Measurements from ENCODE around the gene RSPH1. TPM values are rescaled to one million over a fixed set of nuclear protein-coding genes. Genes with fewer than 3 reads are reported as not detected.
A peak's percentile ranks its signal among the peaks of the same experiment; 100 is the strongest.

RSPH1 gene
- total RNA-seq (ENCODE audit: unreplicated experiment) = 0.42 TPM
- long read RNA-seq = 0 reads

DNA sequence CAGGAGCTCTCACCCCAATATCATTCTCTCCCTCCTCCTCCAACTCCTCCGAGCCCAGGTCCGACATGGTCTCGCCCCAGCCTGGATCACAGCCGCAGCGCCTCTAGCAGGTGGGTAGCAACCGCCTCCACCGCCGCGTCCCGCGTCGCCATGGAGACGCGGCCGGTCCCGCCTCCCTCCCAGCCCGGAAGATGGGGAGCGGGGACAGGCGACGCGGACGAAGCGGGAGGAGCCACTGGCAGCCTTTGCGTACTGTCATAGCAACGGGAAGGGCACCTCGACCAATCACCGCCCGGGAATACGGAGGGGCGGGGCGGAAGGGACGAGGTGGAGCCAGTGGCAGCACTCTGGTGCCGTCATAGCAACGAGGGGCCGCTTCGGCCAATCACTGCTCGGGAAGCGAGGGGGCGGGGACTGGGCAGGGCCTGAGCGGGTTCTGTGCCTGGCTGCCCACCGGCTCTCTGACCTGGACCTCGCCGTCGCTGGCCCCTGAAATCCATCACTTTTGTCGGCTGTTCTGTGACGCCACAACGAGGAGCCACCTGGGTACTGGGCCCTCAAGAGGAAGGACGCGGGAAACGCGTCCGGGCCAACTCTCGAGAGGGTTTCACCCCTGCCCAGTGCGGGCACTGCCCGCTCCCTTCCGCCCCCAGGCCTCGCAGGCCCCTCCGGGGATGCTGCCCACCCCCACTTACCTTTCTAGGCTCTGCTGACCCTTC, at the start of gene RSPH1:
Gene RSPH1, minus strand, starts transcription at position 105 of the 719 bp plus-strand sequence. Its CDS starts 38 bp downstream, at position 67.
- Mint-ChIP-seq H3K4me1 (ENCODE audit: low read depth, unreplicated experiment) (peaks cover 12% of the 10 kb centered on the region), H3K36me3 (ENCODE audit: unreplicated experiment) (no peaks in the 10 kb centered on the region), H3K27me3 (ENCODE audit: unreplicated experiment) (peaks cover 4% of the 10 kb centered on the region), H3K9me3 (ENCODE audit: unreplicated experiment) (no peaks in the 10 kb centered on the region), H3K4me3 (ENCODE audit: unreplicated experiment) (peak within 1 kb of the TSS; percentile 95), H3K27ac (ENCODE audit: unreplicated experiment) (peak within 1 kb of the TSS; percentile 36)
- TF ChIP-seq, protein P1, sequence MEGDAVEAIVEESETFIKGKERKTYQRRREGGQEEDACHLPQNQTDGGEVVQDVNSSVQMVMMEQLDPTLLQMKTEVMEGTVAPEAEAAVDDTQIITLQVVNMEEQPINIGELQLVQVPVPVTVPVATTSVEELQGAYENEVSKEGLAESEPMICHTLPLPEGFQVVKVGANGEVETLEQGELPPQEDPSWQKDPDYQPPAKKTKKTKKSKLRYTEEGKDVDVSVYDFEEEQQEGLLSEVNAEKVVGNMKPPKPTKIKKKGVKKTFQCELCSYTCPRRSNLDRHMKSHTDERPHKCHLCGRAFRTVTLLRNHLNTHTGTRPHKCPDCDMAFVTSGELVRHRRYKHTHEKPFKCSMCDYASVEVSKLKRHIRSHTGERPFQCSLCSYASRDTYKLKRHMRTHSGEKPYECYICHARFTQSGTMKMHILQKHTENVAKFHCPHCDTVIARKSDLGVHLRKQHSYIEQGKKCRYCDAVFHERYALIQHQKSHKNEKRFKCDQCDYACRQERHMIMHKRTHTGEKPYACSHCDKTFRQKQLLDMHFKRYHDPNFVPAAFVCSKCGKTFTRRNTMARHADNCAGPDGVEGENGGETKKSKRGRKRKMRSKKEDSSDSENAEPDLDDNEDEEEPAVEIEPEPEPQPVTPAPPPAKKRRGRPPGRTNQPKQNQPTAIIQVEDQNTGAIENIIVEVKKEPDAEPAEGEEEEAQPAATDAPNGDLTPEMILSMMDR (IDR thresholded peaks at IDR 0.05; ENCODE audit: partially characterized antibody, unreplicated experiment) = no peak
- peak; percentile 100 for DNase-seq

DNA sequence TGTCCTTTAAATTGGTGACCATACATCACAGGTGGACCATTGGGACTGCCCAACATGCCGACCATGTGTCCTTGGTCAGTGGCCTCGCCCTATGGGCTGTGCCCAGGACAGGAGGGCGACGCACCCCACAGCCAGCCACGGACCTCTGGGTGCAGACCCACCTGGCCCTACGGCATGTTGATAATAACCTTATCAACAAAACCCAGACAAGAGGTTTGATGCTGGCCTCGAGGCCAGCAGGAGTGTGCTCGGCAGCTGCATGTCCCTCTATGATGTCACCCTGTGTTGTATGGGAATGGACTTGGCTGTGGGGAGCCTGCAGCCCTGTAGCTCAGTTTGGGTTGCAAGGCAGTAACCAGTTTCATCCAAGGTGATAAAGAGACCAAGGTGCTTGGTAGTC, 49.7 kb upstream of the RSPH1 start:
- DNase-seq = no peak
- Mint-ChIP-seq H3K27ac (ENCODE audit: unreplicated experiment) (no peak overlapping the region), H3K27me3 (ENCODE audit: unreplicated experiment) (peaks cover 6% of the 10 kb centered on the region)

DNA sequence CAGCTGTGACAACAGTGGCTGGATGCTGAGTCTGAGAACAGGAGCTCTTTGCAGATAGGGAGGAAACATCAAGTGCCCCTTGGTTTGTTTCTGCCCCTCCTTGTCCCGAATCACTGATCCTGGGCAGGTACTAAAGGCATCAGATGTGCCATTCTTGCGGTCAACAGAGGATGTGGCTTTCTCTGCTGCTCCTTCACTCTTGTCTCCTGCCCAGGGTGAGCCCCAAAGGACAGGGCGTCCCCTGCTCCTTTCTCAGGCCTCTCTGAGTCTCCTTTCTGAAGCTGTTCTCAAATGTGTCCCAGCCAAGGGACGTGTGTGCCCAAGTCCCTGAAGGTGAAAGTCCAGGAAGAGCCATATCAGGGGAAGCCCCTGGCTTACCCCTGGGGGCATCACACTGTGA, 49.3 kb upstream of the RSPH1 start:
- Mint-ChIP-seq H3K9me3 (ENCODE audit: unreplicated experiment) (peaks cover 4% of the 10 kb centered on the region), H3K27me3 (ENCODE audit: unreplicated experiment) (peaks cover 6% of the 10 kb centered on the region), H3K27ac (ENCODE audit: unreplicated experiment) (no peak overlapping the region), H3K4me1 (ENCODE audit: low read depth, unreplicated experiment) (peaks cover 13% of the 10 kb centered on the region), H3K36me3 (ENCODE audit: unreplicated experiment) (peaks cover 35% of the 10 kb centered on the region), H3K4me3 (ENCODE audit: unreplicated experiment) (no peak overlapping the region)
- DNase-seq = no peak
- TF ChIP-seq, protein P1 (IDR thresholded peaks at IDR 0.05; ENCODE audit: partially characterized antibody, unreplicated experiment) = no peak

More for the DNA sequence above, 49.7 kb upstream of the RSPH1 start:
- Mint-ChIP-seq H3K36me3 (ENCODE audit: unreplicated experiment) (peaks cover 35% of the 10 kb centered on the region), H3K9me3 (ENCODE audit: unreplicated experiment) (peaks cover 4% of the 10 kb centered on the region), H3K4me3 (ENCODE audit: unreplicated experiment) (no peak overlapping the region), H3K4me1 (ENCODE audit: low read depth, unreplicated experiment) (peaks cover 8% of the 10 kb centered on the region)
- TF ChIP-seq, protein P1 (IDR thresholded peaks at IDR 0.05; ENCODE audit: partially characterized antibody, unreplicated experiment) = no peak

DNA sequence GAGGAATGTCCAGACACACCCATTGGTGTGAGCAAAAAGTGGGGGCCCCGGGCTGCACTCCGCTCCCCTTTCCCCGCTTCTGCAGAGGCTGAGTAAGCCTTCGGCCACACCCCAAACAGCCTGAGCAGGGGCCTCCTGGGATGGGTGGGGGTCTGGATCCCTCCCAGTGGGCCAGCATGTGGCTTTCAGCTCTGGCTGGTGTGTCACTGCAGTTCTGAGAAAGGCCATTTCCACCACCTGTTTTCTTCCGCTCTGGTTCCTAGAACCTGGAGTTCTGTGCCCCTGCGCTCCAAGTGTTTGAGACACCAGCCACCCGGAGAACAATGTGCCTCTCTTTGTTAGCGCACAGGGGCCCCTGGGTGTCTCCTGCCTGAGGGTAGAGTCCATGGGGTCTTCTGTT, 48.5 kb upstream of the RSPH1 start:
- TF ChIP-seq, protein P1 (IDR thresholded peaks at IDR 0.05; ENCODE audit: partially characterized antibody, unreplicated experiment) = no peak
- no peak overlapping the region for H3K27ac Mint-ChIP-seq (ENCODE audit: unreplicated experiment)
- no peak overlapping the region for H3K4me3 Mint-ChIP-seq (ENCODE audit: unreplicated experiment)
- DNase-seq = peak; percentile 13
- peaks cover 1% of the 10 kb centered on the region for H3K9me3 Mint-ChIP-seq (ENCODE audit: unreplicated experiment)
- H3K36me3 Mint-ChIP-seq (ENCODE audit: unreplicated experiment) = peaks cover 30% of the 10 kb centered on the region
- peaks cover 18% of the 10 kb centered on the region for H3K4me1 Mint-ChIP-seq (ENCODE audit: low read depth, unreplicated experiment)
- peaks cover 6% of the 10 kb centered on the region for H3K27me3 Mint-ChIP-seq (ENCODE audit: unreplicated experiment)

DNA sequence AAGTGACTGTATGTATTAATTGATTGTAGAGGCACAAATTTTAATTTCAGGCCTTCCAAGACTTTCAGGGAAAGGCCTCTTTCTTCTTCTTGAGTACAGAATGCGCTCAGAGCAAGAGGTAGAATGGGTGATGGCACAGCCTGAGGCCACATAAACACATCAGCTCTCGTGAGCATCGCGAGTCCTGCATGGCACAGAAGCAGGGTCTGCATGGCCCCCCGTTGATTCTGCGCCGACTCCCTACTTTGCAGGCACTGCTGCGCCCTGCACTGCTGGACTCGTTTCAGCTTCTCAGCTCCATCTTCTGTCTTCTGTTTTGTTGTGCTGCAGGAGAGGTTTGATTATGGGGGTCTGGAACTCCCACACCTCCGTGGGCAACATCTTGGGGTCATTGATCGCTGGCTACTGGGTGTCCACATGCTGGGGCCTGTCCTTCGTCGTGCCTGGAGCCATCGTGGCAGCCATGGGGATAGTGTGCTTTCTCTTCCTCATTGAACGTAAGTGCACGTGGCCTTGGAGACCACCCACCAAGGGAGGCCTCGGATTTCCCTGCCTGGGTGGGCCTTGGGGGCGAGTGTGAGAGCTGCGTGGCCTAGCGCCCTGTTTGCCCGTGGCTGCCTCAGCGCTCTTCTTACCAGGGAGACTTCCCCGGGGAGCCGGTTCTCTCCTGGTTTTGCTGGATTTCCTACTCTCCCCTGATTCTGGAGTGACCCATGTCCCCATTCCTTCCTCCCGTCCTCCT, 47.3 kb upstream of the RSPH1 start:
- peaks cover 22% of the 10 kb centered on the region for H3K36me3 Mint-ChIP-seq (ENCODE audit: unreplicated experiment)

More for the DNA sequence above, 47.3 kb upstream of the RSPH1 start:
- peaks cover 1% of the 10 kb centered on the region for H3K27me3 Mint-ChIP-seq (ENCODE audit: unreplicated experiment)
- TF ChIP-seq, protein P1 (IDR thresholded peaks at IDR 0.05; ENCODE audit: partially characterized antibody, unreplicated experiment) = no peak
- H3K4me1 Mint-ChIP-seq (ENCODE audit: low read depth, unreplicated experiment) = peaks cover 20% of the 10 kb centered on the region
- H3K4me3 Mint-ChIP-seq (ENCODE audit: unreplicated experiment) = no peak overlapping the region
- no peak overlapping the region for H3K27ac Mint-ChIP-seq (ENCODE audit: unreplicated experiment)
- H3K9me3 Mint-ChIP-seq (ENCODE audit: unreplicated experiment) = peaks cover 1% of the 10 kb centered on the region
- DNase-seq = peak; percentile 3
